Stimulated activated CD8-positive, alpha-beta memory T cell treated with anti-CD3 and anti-CD28 coated beads, Interleukin-12 subunit alpha, Interleukin-12 subunit beta, amount 100 ng/mL, for 24 hours (primary cell): ENCODE measurements around the gene PCDHB2.
"Not testable (repeated sequence)": the region's sequence is repeated elsewhere in the genome, so short reads cannot be mapped to it uniquely, and the experiment has no call there.

Experiments
- DNase-seq: peaks from one replicate; pipeline ENCODE4 v3.0.0-alpha.2; 2020; ENCODE audit errors: extremely low read depth

Gene PCDHB2

GRCh38 chr5:141135718-141136266 lies 41.4 kb downstream of the PCDHB2 start:
- no peak for DNase-seq

- DNase-seq: not testable (repeated sequence)
Measured at GRCh38 chr5:141137346-141137745, 42.9 kb downstream of the PCDHB2 start.
